GM18498 (cell line): ENCODE measurements around the gene RFC2.

Source experiments
- ATAC-seq: cut with Tn5 transposase; IDR thresholded peaks from one replicate; pipeline ENCODE4 v1.9.1; 2021; ENCODE audit warnings: mild to moderate bottlenecking, moderate library complexity; ENCODE audit not compliant: unreplicated experiment

RFC2 gene

DNA sequence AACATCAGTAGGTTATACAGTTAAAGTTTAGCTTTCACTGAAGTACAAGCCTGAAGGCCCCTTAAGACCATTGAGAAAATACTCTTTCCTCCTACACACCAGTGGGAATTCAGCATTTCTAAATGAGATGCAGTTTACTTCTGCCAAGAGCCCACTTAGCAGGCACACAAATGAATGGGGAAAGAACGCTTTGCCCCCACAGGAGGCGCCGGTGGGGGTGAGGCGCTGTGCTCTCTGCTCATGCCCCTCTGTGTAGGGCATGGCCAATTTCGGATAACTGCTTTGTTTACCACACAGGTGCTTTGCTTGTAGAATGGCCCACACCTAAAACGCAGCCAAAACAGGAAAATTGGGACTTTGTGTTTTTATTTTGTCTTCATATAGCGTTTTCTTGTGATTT is 60.3 kb downstream of the RFC2 start:
- no peak for ATAC-seq

DNA sequence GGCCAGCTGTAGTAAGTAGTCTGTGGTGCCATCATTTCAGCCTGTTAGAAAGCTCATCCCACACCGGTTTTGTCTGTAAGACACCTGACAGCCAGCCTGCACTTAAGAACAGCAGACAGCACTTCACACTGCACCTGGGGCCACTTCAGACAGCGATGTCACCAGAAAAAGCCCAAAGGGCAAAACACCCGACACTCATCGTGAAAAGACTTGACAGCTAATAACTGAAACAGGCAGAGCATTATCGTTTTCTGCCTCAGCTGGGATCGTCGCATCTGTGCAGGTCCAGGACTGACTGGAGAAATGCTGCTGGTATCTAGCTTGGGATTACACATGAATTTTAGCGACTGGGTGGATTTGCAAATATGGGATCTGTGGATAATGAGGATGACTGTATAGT is 61.1 kb downstream of the RFC2 start:
- no peak for ATAC-seq

DNA sequence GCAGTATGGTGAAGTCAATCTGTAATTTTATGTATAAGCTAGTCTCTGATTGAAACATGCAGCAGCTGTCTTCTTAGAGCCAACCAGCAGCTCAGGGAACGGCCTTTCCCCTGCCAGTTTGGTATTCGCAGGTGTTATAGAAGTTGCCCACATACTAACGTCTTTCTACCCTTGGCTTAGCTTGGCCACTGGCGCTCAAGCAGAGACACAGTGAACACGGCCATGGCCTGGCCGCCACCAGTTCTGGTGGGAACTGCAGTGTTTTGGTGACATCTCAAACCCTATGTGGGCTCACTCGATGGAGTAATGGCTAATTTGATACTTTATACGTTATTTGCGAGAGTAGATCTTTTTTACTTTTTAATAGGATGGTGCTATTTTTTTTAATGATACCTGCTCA is 63.0 kb downstream of the RFC2 start:
- no peak for ATAC-seq

DNA sequence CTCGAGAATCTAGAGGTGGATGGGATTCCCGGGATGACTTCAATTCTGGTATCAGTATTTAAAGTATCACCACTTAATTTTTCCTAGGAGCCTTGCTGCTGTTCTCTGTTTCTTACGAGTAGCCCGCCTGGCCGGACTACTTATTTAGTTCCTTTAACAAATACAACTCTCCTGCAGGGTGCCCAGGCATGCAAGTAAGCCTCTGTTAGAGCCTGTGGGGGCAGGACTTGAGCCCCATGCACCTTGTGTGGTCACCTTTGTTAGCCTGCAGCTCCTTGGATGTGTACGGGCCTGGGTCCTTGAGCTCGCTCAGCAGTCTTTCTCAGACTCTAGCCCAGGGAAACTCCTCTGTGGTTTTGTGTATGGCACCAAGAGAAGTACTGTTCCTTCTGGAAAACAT is 63.9 kb downstream of the RFC2 start:
- ATAC-seq, result no peak

GRCh38 chr7:74187915-74188675 is 66.1 kb downstream of the RFC2 start:
- ATAC-seq, result no peak

DNA sequence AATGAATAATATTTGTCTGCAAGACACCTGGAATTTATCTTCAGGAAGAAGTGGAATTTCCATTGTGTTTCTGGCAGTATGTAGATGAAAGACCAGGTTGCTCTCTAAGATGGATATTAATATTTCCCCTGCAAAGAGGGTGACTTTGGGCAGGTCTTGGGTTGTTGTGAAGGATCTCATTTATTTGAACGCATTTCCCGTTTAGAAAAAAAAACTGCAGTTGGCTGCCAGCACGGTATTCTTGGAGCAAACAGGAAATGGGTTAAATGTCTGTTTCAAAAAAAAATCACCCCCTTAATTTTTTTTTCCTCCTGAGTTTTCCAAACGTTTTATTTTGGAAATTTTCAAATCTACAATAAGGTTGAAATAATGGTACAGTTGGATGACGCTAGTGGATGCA is 68.6 kb downstream of the RFC2 start:
- ATAC-seq, result no peak

DNA sequence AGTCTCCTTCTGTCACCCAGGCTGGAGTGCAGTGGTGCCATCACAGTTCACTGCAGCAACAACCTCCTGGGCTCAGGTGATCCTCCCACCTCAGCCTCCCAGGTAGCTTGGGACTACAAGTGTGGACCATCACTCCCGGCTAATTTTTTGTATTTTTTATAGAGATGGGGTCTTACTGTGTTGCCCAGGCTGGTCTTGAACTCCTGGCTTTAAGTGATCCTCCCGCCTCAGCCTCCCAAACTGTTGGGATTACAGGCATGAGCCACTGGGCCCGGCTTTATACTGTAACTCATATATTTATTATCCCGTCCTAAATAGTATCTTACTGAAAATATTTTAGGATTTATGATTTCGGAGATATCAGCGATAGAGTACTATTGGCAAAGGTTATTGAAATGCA is 69.2 kb downstream of the RFC2 start:
- no peak for ATAC-seq

DNA sequence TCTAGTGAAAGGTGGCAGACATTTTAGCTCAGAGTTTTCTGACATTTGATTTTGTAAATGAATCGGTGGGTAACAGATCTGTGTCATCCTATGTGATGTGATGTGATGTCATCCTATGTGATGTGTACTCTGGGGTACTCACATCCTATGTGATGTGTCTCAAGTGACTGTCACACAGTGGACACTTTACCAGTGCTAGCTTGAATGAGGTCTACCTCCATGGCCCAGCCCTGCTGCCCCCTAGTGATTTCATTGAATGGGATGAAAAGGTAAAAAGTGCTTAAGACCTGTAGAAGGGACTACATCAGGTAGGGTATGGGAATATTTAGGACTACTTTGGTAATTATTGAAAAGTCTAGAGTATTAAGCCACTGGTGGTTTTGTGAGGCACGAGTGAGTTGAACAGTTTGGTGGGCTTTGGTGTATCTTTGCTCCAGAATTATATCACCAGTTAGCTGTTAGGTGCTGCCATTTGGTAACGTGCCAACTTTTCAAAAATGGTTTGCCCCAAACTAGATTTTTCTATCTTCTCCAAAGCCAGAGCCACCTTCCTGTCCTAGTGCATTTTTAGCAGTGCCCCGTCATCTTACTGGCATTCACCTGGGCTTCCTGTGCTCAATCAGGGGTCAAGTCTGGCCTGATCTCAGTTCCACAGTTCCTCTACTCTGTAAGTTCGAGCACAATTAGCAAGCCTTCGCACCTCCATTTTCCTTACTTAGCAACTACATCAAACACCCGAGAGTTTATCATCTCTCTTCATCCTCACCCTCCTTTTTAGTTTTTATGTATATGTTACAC is 70.3 kb downstream of the RFC2 start:
- ATAC-seq, result no peak

DNA sequence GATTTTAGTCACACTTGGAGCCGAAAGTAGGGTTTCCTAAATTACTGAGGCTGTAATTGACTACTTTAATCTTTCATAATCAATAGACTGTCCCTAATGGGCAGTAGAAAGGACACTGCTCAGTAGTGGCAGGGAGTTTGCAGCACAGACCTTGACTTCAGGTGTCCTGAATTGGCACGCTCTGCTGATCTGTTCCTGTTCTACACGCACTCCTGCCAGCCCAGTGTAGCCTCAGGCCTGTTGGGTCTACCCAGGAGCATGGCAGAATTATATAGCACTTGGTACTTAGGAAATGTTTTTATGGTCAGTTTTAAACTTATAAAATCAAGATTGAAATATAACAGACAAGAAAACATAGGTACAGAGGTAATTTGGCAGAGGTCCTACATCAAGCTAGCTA is 71.1 kb downstream of the RFC2 start:
- no peak for ATAC-seq

- ATAC-seq, result no peak
Measured at GRCh38 chr7:74182453-74183090, 71.6 kb downstream of the RFC2 start.

DNA sequence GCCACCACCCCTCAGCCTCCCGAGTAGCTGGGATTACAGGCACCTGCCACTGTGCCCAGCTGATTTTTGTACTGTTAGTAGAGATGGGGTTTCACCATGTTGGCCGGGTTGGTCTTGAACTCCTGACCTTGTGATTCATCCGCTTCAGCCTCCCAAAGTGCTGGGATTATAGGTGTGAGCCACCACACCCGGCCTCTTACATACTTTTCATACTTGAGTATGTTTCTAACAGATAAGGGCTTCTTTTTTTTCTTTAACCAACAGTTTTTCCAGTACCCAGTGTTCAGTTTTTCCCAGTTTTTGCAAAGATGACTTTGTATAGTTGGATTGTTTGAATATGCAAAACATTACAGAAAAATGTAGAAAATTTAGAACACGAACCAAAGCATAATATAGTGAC is 72.4 kb downstream of the RFC2 start:
- ATAC-seq, result no peak
